ENCODE data around the gene CDH13.

The CDH13 gene

GRCh38 chr16:83622010-83622409 lies 995.2 kb downstream of the CDH13 start (continued):
- TF ChIP-seq ATF2 (tag by site-specific recombination; IDR thresholded peaks at IDR 0.05; ENCODE audit: low read depth) (no peak), PRDM10 (tag by site-specific recombination; IDR thresholded peaks at IDR 0.05) (no peak), GLIS2 (tag by site-specific recombination; IDR thresholded peaks at IDR 0.05) (no peak), EGR2 (tag by site-specific recombination; IDR thresholded peaks at IDR 0.05; ENCODE audit: low read depth) (no peak)

GRCh38 chr16:83623091-83623730 lies 996.4 kb downstream of the CDH13 start:
- H3K4me1 ChIP-seq (ENCODE audit: control insufficient read depth, insufficient read depth, low read length), result peaks cover 3% of the 10 kb centered on the region; the same call in 1 of the 2 replicates
- no peak overlapping the region for H3K27ac ChIP-seq (ENCODE audit: extremely low read depth, low read depth, low read length)
- H3K36me3 ChIP-seq (ENCODE audit: control insufficient read depth in 2 of 2, insufficient read depth in 1 of 2, low read length in 2 of 2), result no peaks in the 10 kb centered on the region
- no peaks in the 10 kb centered on the region for H3K9me3 ChIP-seq (ENCODE audit: control insufficient read depth, insufficient read depth, low read depth, low read length)
- no peak overlapping the region for H3K4me3 ChIP-seq (ENCODE audit: low read depth, low read length)
- ChIA-PET POLR2A (no interaction called here), CTCF (interaction anchor here (0.7 to 1.1 kb wide), 2 partner anchors 10 to 218 kb away, joined by 4 read pairs; no protein-coding TSS in a partner anchor)
- TF ChIP-seq ZNF121 (tag by site-specific recombination; IDR thresholded peaks at IDR 0.05), result no peak
- TF ChIP-seq HOXA7 (CRISPR knock-in tag; IDR thresholded peaks at IDR 0.05; ENCODE audit: borderline replicate concordance), result no peak

- H3K4me1 ChIP-seq (ENCODE audit: control insufficient read depth, insufficient read depth, low read length), result peaks cover 3% of the 10 kb centered on the region; the same call in 1 of the 2 replicates
- TF ChIP-seq ZNF658 (tag by site-specific recombination; IDR thresholded peaks at IDR 0.05) (no peak), ZNF132 (tag by site-specific recombination; IDR thresholded peaks at IDR 0.05; ENCODE audit: borderline replicate concordance) (no peak), ZSCAN4 (tag by site-specific recombination; IDR thresholded peaks at IDR 0.05) (no peak), ZNF280C (tag by site-specific recombination; IDR thresholded peaks at IDR 0.05) (no peak), HOXA7 (CRISPR knock-in tag; IDR thresholded peaks at IDR 0.05; ENCODE audit: borderline replicate concordance) (no peak), ZNF610 (tag by site-specific recombination; IDR thresholded peaks at IDR 0.05; ENCODE audit: borderline replicate concordance) (no peak)
- H3K36me3 ChIP-seq (ENCODE audit: control insufficient read depth in 2 of 2, insufficient read depth in 1 of 2, low read length in 2 of 2), result no peaks in the 10 kb centered on the region
- ChIA-PET POLR2A (no interaction called here), CTCF (no interaction called here)
- H3K4me3 ChIP-seq (ENCODE audit: low read depth, low read length), result no peak overlapping the region
- H3K9me3 ChIP-seq (ENCODE audit: control insufficient read depth, insufficient read depth, low read depth, low read length), result no peaks in the 10 kb centered on the region
- no peak overlapping the region for H3K27ac ChIP-seq (ENCODE audit: extremely low read depth, low read depth, low read length)
Observed at GRCh38 chr16:83623892-83624291, 997.1 kb downstream of the CDH13 start.

All from HEK293 (cell line).